Loucy (cell line): ENCODE results near the gene SRSF4.

Source experiments
- EZH2phosphoT487 ChIP-seq: fragments of 200-600 bp; IDR thresholded peaks from 2 replicates; pipeline ENCODE4 v1.6.1; 2018; ENCODE audit warnings: antibody characterized with exemption, mild to moderate bottlenecking, moderate library complexity, borderline replicate concordance
- TF ChIP-seq, protein P1 (sequence below): fragments of 200-600 bp; sonication (generic); conservative IDR thresholded peaks from 2 replicates; pipeline ENCODE4 v1.5.1; 2014; ENCODE audit warnings: mild to moderate bottlenecking, antibody characterized with exemption, low read length

DNA sequence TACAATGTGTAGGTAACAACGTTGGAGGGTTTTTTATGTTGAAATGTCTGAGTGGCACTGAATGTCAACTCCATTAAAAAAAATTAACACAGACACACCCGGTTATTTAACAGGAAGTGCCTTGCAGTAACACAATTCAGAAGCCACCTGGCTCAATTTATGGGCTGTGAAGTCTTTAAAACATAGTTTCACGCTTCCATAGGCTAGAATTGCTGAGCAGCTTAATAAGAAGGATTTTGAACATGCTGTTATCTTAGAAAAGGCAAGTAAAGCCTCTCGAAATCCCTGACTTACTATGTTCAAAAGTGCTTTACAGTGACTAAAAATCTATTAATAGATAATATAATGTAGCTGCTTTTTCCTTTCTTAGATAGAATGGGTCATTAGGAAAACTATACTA, 19.7 kb downstream of the SRSF4 start:
- TF ChIP-seq, protein P1, sequence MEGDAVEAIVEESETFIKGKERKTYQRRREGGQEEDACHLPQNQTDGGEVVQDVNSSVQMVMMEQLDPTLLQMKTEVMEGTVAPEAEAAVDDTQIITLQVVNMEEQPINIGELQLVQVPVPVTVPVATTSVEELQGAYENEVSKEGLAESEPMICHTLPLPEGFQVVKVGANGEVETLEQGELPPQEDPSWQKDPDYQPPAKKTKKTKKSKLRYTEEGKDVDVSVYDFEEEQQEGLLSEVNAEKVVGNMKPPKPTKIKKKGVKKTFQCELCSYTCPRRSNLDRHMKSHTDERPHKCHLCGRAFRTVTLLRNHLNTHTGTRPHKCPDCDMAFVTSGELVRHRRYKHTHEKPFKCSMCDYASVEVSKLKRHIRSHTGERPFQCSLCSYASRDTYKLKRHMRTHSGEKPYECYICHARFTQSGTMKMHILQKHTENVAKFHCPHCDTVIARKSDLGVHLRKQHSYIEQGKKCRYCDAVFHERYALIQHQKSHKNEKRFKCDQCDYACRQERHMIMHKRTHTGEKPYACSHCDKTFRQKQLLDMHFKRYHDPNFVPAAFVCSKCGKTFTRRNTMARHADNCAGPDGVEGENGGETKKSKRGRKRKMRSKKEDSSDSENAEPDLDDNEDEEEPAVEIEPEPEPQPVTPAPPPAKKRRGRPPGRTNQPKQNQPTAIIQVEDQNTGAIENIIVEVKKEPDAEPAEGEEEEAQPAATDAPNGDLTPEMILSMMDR = no peak
- no peak for TF ChIP-seq EZH2phosphoT487
